Measurements from ENCODE around the gene VENTX.

- TF ChIP-seq POLR2AphosphoS5 (IDR thresholded peaks at IDR 0.05) = no peak
- TF ChIP-seq CTCF (IDR thresholded peaks at IDR 0.05) = no peak
- TF ChIP-seq POLR2A (IDR thresholded peaks at IDR 0.05) = no peak
- no peak for TF ChIP-seq EP300 (IDR thresholded peaks at IDR 0.05)
These were observed 28.0 kb upstream of the VENTX start for GRCh38 chr10:133209641-133210040.
